BLaER1 (cell line): ENCODE results near the gene NOXRED1.

Experiments used
- H3K27ac ChIP-seq: shearing (Covaris generic); formaldehyde crosslinking; 2 replicates; pipeline ENCODE4 v1.8.1; 2022
- H3K27me3 ChIP-seq: shearing (Covaris generic); formaldehyde crosslinking; 2 replicates; pipeline ENCODE4 v1.8.1; 2022
- H3K36me3 ChIP-seq: shearing (Covaris generic); formaldehyde crosslinking; 2 replicates; pipeline ENCODE4 v1.8.1; 2022
- H3K4me1 ChIP-seq: shearing (Covaris generic); formaldehyde crosslinking; 2 replicates; pipeline ENCODE4 v1.8.1; 2022
- H3K4me2 ChIP-seq: shearing (Covaris generic); formaldehyde crosslinking; 2 replicates; pipeline ENCODE4 v1.8.1; 2022
- H3K4me3 ChIP-seq: shearing (Covaris generic); formaldehyde crosslinking; 2 replicates; pipeline ENCODE4 v1.8.1; 2022
- H3K9ac ChIP-seq: shearing (Covaris generic); formaldehyde crosslinking; 2 replicates; pipeline ENCODE4 v1.8.1; 2022
- H3K9me3 ChIP-seq: shearing (Covaris generic); formaldehyde crosslinking; 2 replicates; pipeline ENCODE4 v1.8.1; 2022
- H4K20me1 ChIP-seq: shearing (Covaris generic); formaldehyde crosslinking; 2 replicates; pipeline ENCODE4 v1.8.1; 2022
- Cebpa-rat ChIP-seq: shearing (Covaris generic); IDR thresholded peaks from 2 replicates; pipeline ENCODE4 v1.8.1; 2022

Gene NOXRED1, protein sequence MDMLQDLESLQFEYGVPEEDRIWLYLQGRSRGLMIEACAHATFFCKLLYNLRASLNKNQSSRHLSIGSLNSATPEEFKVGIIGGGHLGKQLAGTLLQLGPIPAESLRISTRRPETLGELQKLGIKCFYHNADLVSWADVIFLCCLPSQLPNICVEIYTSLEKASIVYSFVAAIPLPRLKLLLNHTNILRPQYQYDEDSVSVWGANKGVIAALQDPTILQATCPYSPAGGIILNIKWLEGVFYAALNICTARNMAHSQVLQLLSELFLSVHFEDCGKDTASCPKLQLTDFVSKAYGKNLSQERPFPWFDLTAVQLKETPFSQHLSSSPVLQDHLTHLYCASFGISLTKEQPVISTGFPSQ

DNA sequence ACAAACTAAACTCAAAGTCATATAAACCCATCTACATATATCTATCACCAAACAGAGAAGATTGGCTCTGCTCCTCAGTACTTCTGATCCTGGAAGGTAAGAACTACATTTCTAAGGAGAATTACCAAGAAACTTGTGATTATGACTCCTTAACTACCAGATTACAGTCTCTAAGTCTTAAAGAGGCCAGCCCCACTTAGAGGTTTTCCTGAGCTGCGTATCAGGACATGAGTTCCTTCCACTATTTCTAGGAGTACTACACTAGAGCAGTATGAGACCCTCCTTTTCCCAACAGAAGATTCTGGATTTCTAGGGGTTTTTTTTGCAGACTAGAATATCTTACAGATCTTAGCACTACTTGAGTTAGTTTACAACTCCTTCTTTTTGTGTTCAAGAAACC is at the start of gene NOXRED1:
Gene NOXRED1 (minus strand): TSS at position 101 of the 400 bp plus-strand sequence. CDS start 634 bp downstream, outside the sequence.
- H3K27ac ChIP-seq, result no peak within 1 kb of the TSS
- H3K27me3 ChIP-seq, result no peaks in the 10 kb centered on the region
- peaks cover 19% of the 10 kb centered on the region for H3K9me3 ChIP-seq
- no peak for TF ChIP-seq Cebpa-rat
- peaks cover 68% of the 10 kb centered on the region for H3K36me3 ChIP-seq
- no peak within 1 kb of the TSS for H3K9ac ChIP-seq
- H4K20me1 ChIP-seq, result no peaks in the 10 kb centered on the region
- no peak within 1 kb of the TSS for H3K4me3 ChIP-seq
- H3K4me2 ChIP-seq, result no peak within 1 kb of the TSS
- H3K4me1 ChIP-seq, result no peaks in the 10 kb centered on the region

DNA sequence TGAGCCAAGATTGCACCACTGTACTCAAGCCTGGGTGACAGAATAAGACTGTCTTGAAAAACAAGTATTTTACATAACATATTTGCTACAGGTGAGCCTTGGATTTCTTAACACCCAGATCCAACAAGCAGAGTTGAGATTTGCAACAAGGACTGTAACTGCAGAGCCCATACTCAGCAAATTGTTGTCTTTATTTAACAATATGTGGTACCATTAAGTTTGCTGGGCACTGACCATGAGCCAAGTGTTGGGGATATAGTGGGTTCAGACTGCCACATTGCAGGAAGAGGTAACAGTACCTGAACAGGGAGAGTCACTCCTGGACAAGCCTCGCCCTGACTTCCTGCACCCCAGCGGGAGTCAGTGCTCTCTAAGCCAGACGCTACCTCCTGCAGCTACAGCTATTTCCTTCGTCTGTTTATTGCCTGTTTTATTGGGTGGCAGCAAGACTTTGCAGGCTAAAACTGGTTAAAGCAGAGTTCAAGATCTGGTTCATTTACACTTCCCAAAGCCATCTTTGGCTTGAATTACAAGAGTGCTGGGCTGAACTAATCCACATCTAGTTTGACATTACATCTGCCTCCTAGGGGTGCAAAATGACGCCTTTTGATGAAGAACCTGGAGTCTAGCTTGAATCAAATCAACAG is 47.0 kb upstream of the NOXRED1 start:
- Histone ChIP-seq H3K27ac (no peak overlapping the region), H3K4me3 (no peak overlapping the region), H3K4me1 (peaks cover 14% of the 10 kb centered on the region), H4K20me1 (peaks cover 40% of the 10 kb centered on the region), H3K9ac (no peak overlapping the region), H3K36me3 (peaks cover 51% of the 10 kb centered on the region), H3K4me2 (no peak overlapping the region), H3K9me3 (no peaks in the 10 kb centered on the region), H3K27me3 (no peaks in the 10 kb centered on the region)
- TF ChIP-seq Cebpa-rat, result no peak

DNA sequence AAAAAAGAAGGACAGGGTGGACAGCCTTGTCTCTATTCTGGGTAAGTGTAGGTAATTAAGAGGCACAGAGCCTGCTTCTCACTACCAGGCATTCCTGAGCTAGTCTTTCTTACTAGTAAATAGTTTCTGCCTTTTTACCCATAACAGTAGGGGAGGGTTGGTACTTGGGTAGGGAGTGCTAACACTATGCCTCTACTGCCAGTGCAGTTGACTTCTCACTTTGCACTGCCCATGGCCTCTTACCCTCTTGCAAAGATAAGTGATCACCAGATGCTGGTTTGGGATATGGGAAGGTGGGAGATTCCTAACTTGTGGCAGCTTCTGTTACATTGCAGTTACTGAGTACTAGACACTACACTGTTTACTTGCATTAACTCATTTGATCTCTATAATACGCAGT is 46.2 kb upstream of the NOXRED1 start:
- Histone ChIP-seq H3K4me2 (no peak overlapping the region), H4K20me1 (peaks cover 47% of the 10 kb centered on the region), H3K4me1 (peaks cover 12% of the 10 kb centered on the region), H3K27ac (no peak overlapping the region), H3K9ac (no peak overlapping the region), H3K9me3 (no peaks in the 10 kb centered on the region), H3K36me3 (peaks cover 59% of the 10 kb centered on the region), H3K4me3 (no peak overlapping the region), H3K27me3 (no peaks in the 10 kb centered on the region)
- TF ChIP-seq Cebpa-rat, result no peak

DNA sequence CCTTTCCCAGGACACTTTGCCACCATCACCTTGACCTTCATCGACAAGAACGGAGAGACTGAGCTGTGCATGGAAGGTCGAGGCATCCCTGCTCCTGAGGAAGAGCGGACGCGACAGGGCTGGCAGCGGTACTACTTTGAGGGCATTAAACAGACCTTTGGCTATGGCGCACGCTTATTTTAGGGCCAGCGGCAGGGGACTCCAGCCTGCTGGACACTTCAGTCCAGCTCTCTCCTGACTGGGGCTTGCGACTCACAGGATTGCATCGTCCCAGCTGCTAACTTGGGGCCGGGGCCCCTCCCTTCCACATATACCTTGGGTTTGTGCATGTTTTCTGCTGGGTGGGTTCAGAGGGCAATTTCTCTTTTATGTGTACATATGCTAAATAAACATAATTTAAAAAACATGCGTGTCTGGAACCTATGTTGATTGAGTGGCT is 45.8 kb upstream of the NOXRED1 start:
- no peak overlapping the region for H3K4me2 ChIP-seq
- no peak for TF ChIP-seq Cebpa-rat
- peaks cover 7% of the 10 kb centered on the region for H3K4me1 ChIP-seq
- no peaks in the 10 kb centered on the region for H3K27me3 ChIP-seq
- peaks cover 51% of the 10 kb centered on the region for H4K20me1 ChIP-seq
- no peak overlapping the region for H3K9ac ChIP-seq
- H3K9me3 ChIP-seq, result no peaks in the 10 kb centered on the region
- H3K36me3 ChIP-seq, result peaks cover 63% of the 10 kb centered on the region
- H3K27ac ChIP-seq, result no peak overlapping the region
- H3K4me3 ChIP-seq, result no peak overlapping the region

DNA sequence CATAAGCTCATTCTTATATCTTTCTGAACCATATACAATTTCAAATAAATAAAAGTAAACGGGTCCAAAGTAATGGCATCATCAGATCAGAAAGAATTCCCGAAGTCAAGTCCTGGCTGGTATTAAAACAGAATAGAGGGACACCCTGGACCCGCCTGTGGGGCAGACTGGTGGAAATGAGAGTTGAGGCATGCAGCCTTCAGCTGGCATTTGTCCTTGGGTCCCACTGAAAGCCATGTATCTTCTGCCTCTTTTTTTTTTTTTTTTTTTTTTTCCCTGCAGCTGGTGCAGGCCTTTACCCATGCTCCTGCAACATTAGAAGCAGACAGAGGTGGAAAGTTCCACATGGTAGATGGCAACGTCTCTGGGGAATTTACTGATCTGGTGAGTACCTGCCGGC is 44.5 kb upstream of the NOXRED1 start:
- Histone ChIP-seq H3K36me3 (peaks cover 76% of the 10 kb centered on the region), H4K20me1 (peaks cover 64% of the 10 kb centered on the region), H3K4me2 (no peak overlapping the region), H3K27me3 (no peaks in the 10 kb centered on the region), H3K4me3 (no peak overlapping the region), H3K27ac (no peak overlapping the region), H3K9ac (no peak overlapping the region), H3K4me1 (no peaks in the 10 kb centered on the region), H3K9me3 (no peaks in the 10 kb centered on the region)
- no peak for TF ChIP-seq Cebpa-rat

DNA sequence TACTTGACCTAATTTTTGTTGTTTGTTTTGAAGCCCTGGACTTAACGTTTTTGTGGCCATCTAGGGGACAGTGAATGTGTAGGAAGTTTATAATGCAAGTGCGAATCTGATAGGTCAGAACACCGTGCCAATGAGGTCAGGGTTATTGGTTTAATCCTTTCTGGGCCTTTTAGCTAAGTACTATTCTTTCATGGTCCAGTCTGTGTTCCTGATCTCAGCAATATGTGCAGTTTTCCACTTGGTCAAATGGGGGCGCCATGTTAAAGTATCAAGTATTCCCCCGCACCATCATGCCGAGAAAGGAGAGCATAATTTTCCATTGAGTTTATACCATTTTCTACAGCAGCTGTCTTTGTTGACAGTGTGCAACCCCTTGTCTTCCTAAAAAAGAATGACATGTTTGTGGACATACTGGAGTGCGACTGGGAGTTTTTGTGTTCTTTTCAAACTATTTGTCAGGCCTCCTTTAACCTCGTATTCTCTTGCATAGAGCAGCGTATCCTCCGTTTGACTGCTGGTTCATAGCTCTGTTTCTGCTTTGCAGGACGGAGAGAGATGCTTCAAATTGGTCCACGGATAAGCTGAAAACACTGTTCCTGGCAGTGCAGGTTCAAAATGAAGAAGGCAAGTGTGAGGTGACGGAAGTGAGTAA is 35.9 kb upstream of the NOXRED1 start:
- Histone ChIP-seq H4K20me1 (peaks cover 61% of the 10 kb centered on the region), H3K9ac (peak overlapping the region; percentile 94), H3K36me3 (peaks cover 49% of the 10 kb centered on the region), H3K27ac (peak overlapping the region; percentile 96), H3K9me3 (no peaks in the 10 kb centered on the region), H3K4me1 (peaks cover 33% of the 10 kb centered on the region), H3K27me3 (no peaks in the 10 kb centered on the region), H3K4me3 (peak overlapping the region; percentile 92), H3K4me2 (peak overlapping the region; percentile 84)
- TF ChIP-seq Cebpa-rat, result no peak

DNA sequence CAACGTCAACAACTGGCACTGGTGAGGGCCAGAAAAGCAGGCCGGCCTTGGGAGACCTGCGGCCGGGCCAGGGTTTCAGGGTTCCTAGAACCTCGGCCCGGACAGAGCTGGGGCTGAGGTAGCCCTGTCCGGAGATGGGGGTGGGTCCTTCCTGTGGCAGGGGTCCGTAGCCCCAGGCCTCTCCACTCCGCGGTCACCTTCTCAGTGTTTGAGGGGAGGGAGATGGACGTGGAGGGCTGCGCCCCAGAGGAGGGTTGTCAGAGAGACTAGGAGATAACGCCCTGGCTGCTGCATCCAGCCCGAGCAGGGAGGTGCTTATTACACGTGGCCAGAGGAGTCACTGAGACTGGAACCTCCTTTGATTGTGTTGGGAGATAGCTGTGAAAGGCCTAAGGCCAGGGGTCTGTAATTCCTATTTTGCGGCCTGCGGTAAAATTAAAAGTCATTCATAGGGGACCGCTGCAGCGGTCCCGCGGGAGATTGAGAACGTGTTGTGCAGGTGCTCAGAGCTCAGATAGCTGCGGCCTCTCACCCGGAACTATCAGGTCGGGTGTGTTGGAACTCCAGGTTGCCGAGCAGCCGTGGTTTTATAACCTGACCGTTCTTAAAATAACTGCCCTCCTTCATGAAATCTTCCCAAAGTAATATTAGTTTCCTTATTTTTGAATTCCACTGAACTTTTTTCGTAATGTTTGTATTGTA is 35.1 kb upstream of the NOXRED1 start:
- Histone ChIP-seq H3K27ac (peak overlapping the region; percentile 96), H3K36me3 (peaks cover 42% of the 10 kb centered on the region), H4K20me1 (peaks cover 53% of the 10 kb centered on the region), H3K4me3 (peak overlapping the region; percentile 92), H3K4me1 (peaks cover 33% of the 10 kb centered on the region), H3K4me2 (peak overlapping the region; percentile 84), H3K9ac (peak overlapping the region; percentile 94), H3K9me3 (no peaks in the 10 kb centered on the region), H3K27me3 (no peaks in the 10 kb centered on the region)
- TF ChIP-seq Cebpa-rat, result no peak

DNA sequence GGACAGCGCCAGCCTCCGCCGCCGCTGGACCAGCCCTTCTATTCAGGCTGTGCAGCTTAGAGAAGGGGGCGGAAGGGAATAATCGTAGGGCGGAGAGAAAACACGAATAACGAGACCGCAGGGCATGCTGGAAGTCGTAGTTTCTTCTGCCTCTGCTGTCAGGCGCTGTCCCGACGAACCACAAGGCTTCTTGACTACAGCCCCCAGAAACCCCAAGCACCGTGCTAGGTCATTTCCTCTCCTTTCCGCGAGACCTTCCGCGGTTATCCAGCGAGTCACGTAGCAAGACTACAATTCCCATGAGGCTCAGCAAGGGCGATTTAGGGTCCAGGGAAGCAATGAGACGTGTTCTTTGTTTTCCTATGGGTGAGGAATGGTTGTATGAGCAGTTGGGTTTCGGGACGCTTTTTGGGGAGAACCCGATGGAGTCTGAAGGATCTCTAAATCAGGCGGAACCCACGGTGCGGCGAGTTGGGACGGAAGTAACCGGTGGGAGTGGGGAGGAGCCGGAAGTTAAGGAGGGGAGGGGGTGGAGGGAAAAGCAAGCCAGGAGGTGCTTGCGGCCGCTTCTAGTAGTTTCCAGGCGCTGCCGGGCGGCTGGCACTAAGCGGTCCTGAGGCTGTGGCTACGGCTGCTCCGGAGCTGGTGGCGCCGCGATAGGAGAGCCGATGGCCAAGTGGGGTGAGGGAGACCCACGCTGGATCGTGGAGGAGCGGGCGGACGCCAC is 34.4 kb upstream of the NOXRED1 start, which contains the start of the genes AHSA1 and VIPAS39:
Gene AHSA1 (plus strand): TSS at position 572 of the 727 bp plus-strand sequence. CDS start 97 bp downstream, at position 669.
Gene VIPAS39 (minus strand): TSS at position 80 of the 727 bp plus-strand sequence. CDS start 3,499 bp downstream, outside the sequence.
- no peak for TF ChIP-seq Cebpa-rat
- Histone ChIP-seq H3K9me3 (no peaks in the 10 kb centered on the region), H3K27ac (peak within 1 kb of the TSS; percentile 96), H3K4me3 (peak within 1 kb of the TSS; percentile 92), H4K20me1 (peaks cover 46% of the 10 kb centered on the region), H3K36me3 (peaks cover 42% of the 10 kb centered on the region), H3K27me3 (no peaks in the 10 kb centered on the region), H3K4me2 (peak within 1 kb of the TSS; percentile 84), H3K9ac (peak within 1 kb of the TSS; percentile 94), H3K4me1 (peaks cover 33% of the 10 kb centered on the region)

DNA sequence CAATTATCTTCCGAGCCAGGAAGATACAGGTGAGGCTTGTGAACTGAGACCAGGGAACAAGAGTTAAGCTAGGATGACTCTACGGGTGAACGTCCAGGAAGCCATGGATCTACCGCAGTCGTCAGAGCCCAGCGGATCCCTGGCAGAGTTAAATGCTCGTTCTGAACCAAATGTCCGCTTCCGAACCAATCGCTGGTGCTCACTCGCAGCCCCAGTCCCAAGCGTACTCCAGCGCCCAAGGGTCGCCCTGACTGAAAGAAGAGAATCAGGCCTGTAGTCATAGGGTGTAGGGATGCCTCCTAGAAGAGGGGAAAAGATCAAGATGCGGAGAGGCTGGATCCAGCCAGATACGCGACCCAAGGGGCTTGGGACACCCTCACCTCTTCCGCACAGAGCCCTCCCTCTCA is 33.8 kb upstream of the NOXRED1 start:
- peaks cover 42% of the 10 kb centered on the region for H3K36me3 ChIP-seq
- H4K20me1 ChIP-seq, result peaks cover 41% of the 10 kb centered on the region
- peak overlapping the region; percentile 92 for H3K4me3 ChIP-seq
- no peak for TF ChIP-seq Cebpa-rat
- H3K9me3 ChIP-seq, result no peaks in the 10 kb centered on the region
- H3K9ac ChIP-seq, result peak overlapping the region; percentile 94
- no peaks in the 10 kb centered on the region for H3K27me3 ChIP-seq
- peak overlapping the region; percentile 96 for H3K27ac ChIP-seq
- H3K4me2 ChIP-seq, result peak overlapping the region; percentile 83
- H3K4me1 ChIP-seq, result peaks cover 33% of the 10 kb centered on the region
